ENCODE results near the gene SSBP3.

The SSBP3 gene

GRCh38 chr1:54329312-54330003 lies 76.7 kb downstream of the SSBP3 start:
- DNase-seq (ENCODE audit: low spot score): no peak

- no peak for DNase-seq (ENCODE audit: low spot score)
Observed at GRCh38 chr1:54328066-54328636, 78.0 kb downstream of the SSBP3 start.

GRCh38 chr1:54327386-54328065 lies 78.7 kb downstream of the SSBP3 start:
- no peak for DNase-seq (ENCODE audit: low spot score)

GRCh38 chr1:54326543-54327385 lies 79.4 kb downstream of the SSBP3 start:
- no peak for DNase-seq (ENCODE audit: low spot score)

DNA sequence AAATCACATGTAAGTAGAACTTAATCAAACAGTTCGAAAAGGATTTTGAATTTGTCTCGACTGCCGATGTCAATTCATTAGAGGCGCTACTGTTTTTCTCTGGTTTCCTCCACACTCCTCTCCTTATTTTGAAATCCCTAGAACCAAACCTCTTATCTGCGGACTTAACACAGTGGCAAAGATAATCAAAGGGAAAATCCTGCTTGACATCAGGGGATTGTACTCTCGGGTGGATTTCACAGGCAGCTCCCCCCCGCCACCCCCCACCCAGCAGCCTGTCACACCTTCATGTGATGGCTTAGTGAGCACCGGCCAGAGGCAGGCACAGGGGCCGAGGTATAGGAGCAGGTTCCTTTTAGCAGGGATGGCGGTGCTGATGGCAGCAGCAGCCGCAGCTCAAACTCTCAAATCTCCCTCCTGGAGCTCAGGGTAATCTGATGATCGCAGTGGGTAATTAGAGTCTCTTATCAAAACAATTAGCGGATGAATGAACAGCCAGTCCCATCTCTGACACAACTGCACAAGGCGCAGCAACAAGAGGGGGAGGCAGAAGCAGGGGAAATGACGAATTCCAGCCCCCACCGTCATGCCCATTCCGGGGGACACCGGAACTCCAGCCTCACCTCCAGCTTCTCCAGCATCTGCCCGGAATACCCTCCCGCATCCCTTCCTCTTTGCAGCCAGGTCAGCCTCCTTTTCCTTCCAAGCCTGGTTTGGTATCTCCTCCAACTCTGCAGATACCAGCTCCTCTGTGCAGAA lies 80.3 kb downstream of the SSBP3 start:
- no peak for DNase-seq (ENCODE audit: low spot score)

- DNase-seq (ENCODE audit: low spot score): no peak
Observed at GRCh38 chr1:54325284-54325683, 80.9 kb downstream of the SSBP3 start.

DNA sequence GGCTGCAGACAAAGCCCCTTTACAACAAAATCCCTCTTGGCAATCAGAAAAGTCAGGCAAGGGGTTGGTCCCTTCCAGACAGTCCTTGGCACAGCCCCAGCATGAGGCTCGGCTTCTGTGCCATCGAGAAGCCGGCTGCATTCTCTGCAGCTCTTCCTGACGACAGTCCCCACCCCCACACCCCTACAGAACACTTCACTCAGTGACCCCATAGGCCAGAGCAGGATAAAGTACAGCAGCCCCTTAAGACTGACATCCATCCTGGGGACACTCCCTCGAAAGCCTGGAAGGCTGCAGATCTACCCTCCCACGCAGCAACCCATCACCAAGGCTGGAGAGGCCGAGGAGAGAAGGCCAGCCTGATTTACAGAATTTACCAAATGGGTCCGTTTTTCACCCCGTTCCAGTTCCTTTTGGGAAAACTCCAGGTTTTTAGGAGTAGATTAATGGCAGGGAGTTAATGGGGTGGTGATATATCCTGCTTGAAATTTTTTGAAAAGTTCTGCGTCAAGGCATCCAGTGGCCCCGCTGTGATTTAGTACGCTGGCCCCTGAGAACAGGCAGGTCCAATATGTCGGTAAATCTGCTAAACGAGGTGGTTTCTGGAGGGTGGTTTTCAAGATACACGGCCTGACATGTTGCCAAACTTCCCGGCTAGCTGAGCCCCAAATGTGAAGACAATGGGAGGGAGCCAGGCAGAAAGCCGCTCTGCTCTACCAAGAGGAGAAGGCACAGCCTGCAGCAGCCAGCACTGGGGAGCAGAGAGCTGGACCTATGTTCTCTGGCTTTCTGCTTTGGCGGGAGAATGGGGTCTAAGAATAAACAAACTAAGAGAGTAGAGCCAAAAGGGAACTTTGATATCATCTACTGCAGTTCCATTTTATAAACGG lies 81.7 kb downstream of the SSBP3 start:
- DNase-seq (ENCODE audit: low spot score): no peak

- no peak for DNase-seq (ENCODE audit: low spot score)
Observed at GRCh38 chr1:54323921-54324250, 82.3 kb downstream of the SSBP3 start.

DNA sequence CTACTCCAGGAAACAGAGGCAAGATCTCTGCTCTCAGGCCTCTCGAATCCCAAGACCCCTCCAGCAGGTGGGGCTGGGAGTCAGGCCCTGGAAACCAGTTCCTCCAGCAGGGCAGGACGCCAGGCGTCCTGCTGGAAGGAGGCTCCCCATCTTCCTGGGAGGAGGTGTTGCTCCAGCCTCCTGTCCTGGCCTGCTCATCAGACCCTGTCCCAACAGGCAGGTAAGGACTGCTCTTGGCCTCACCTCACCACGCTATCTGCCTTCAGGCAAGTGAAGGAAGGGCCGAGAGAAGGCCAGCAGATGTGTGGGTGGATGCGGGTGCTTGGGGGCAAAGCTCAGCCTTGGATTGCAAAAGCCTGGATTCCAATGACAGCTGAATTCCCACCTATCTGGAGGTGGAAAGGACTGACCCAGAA lies 82.9 kb downstream of the SSBP3 start:
- DNase-seq (ENCODE audit: low spot score): no peak

GRCh38 chr1:54318246-54318814 lies 87.9 kb downstream of the SSBP3 start:
- no peak for DNase-seq (ENCODE audit: low spot score)

- DNase-seq (ENCODE audit: low spot score): no peak
Observed at GRCh38 chr1:54317084-54317483, 89.1 kb downstream of the SSBP3 start.

GRCh38 chr1:54315099-54315498 lies 91.1 kb downstream of the SSBP3 start:
- DNase-seq (ENCODE audit: low spot score): no peak

DNA sequence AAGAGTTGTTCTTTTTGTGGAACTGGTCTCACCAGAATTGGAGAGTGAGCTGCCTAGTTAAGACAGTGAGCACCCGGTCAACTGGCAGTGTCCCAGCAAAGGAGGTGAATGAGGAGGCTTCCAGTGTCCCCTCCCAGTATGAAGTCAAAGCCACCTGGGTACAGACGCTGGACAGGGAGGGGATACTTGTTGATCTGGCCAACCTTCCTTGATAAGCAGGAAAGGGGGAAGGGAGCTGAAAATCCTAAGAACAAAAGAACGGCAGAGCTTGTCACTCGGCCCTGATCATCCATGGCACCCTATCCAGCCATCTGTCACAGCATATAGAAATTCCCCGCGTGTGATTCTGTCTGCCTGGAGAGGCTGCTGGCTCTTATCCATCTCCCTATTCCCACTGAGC lies 91.5 kb downstream of the SSBP3 start:
- DNase-seq (ENCODE audit: low spot score): no peak

- no peak for DNase-seq (ENCODE audit: low spot score)
Observed at GRCh38 chr1:54312796-54313316, 93.3 kb downstream of the SSBP3 start.

DNA sequence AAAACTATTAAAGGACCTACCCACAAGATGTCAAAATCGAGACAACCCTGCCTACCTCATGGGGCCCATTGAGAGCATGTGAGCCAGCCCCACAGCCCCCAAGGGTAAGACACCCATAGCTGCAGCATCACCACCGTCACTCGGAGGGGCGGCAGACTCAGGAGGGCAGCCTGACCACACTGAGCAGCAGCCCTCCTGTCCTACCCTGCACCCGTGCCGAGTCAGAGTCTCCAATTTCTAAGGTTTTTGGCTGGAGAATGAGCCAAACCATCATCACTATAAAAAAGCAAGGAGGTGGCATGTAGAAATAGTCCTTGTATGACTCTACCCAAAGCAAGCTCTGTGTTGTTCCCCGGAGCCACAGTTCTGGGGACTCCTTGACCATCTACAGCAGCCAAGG lies 94.7 kb downstream of the SSBP3 start:
- DNase-seq (ENCODE audit: low spot score): no peak

DNA sequence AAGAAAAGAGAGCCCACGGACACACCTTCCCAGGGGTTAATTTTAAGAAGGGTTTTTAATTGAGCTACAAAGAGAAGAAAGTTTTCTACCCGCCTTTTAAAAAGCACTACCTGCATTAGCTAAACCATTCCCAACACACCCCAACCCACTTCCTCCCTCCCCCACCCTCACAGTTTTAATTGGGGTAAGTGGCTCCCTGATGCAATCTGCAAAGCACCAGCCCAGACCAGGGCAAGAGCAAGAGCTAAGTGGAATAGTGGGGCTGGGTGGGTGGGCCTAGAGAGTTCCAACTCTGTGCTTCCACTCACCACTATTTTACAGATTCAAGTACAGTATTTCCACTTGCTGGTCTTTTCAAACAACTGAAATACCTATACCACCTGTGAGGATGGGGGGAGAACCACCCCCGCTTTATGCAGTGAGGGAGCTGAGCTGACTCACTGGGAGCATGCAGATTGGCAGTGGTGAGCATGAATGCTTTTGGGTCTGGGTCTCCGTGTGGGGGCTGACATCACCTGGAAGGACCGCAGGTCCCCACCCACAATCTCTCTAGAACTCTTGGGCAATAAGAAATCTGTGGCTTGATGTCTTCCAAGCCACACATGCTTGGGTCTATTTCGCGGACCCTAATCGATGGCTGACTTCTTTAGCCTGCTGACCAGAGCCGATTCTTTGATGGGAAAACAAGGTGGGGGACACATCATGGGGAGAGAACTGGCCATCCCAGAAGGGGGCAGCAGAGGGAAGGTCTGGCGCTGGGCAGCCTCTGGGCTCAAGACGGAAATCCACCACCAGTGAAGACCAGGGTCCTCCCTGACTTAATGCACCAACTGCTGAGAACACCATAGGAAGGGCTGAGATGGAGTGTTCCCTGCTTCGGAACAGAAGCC lies 95.5 kb downstream of the SSBP3 start:
- DNase-seq (ENCODE audit: low spot score): no peak

- DNase-seq (ENCODE audit: low spot score): no peak
Observed at GRCh38 chr1:54309631-54310366, 96.4 kb downstream of the SSBP3 start.

DNA sequence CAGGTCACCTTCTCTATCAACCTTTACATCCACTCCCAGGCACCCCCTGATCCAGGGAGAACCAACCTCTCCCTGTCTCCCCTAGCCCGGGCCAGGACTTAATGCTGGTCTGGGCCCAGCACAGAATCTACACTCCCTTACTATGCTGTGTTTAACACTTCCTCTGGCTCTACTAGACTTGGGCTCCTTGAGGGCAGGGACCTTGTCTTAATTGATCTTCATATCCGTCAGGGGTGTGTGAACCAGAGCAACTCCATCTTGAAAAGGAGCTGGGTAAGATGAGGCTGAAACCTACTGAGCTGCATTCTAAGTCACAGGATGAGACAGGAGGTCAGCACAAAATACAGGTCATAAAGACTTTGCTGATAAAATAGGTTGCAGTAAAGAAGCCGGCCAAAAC lies 98.9 kb downstream of the SSBP3 start:
- DNase-seq (ENCODE audit: low spot score): no peak

Data from CD4-positive, alpha-beta T cell treated with Interleukin-15 for 4 hours (primary cell).